Keratinocyte (primary cell): Measurements from ENCODE around the gene ZNRF4. TPM values are rescaled to one million over a fixed set of nuclear protein-coding genes. Genes with fewer than 3 reads are reported as not detected.

Experiments used
- DNase-seq: peaks from one replicate; pipeline ENCODE4 v3.0.0-alpha.2; 2011; ENCODE audit warnings: low read depth, missing footprints, low spot score
- FAIRE-seq: peaks from 2 replicates; lab custom pipeline; 2011; peaks lifted over from hg19 to GRCh38; lab: Jason Lieb, UNC
- H2AFZ ChIP-seq: 2 replicates; pipeline ENCODE4 v1.6.0; 2012; ENCODE audit warnings: low read length, control low read depth, inconsistent platforms; ENCODE audit not compliant: control insufficient read depth
- H3K27ac ChIP-seq: 2 replicates; pipeline ENCODE4 v1.5.1; 2011; ENCODE audit warnings: low read length; ENCODE audit not compliant: control insufficient read depth, insufficient read depth
- H3K27me3 ChIP-seq: 3 replicates; pipeline ENCODE4 v1.6.0; 2011; ENCODE audit warnings: low read length; ENCODE audit not compliant: control insufficient read depth, insufficient read depth; ENCODE audit errors: extremely low read depth
- H3K36me3 ChIP-seq, 2 experiments: 2 replicates in 1 of 2; 3 replicates in 1 of 2; pipeline ENCODE4 v1.5.1; 2011; ENCODE audit warnings: low read length in 2 of 2, mild to moderate bottlenecking in 1 of 2; ENCODE audit not compliant: control insufficient read depth in 2 of 2, insufficient read depth in 2 of 2; ENCODE audit errors: extremely low read depth in 1 of 2
- H3K4me1 ChIP-seq: 3 replicates; pipeline ENCODE4 v1.5.1; 2011; ENCODE audit warnings: low read length; ENCODE audit not compliant: control insufficient read depth, insufficient read depth; ENCODE audit errors: extremely low read depth
- H3K4me2 ChIP-seq: 3 replicates; pipeline ENCODE4 v1.6.0; 2011; ENCODE audit warnings: low read depth, low read length; ENCODE audit not compliant: control insufficient read depth, insufficient read depth; ENCODE audit errors: extremely low read depth
- H3K4me3 ChIP-seq, 3 experiments: fragments of 200-600 bp in 1 of 3; sonication (generic) in 1 of 3; 2 replicates in 2 of 3; 3 replicates in 1 of 3; pipeline ENCODE4 v1.5.1; 2011 to 2016; ENCODE audit warnings: low read length in 3 of 3, mild to moderate bottlenecking in 3 of 3, control low read depth in 2 of 3, inconsistent platforms in 1 of 3, low read depth in 1 of 3, mixed read lengths in 1 of 3, mixed run types in 1 of 3, moderate library complexity in 1 of 3; ENCODE audit not compliant: control insufficient read depth in 2 of 3, insufficient read depth in 2 of 3; ENCODE audit errors: extremely low read depth in 1 of 3
- H3K79me2 ChIP-seq: 2 replicates; pipeline ENCODE4 v1.6.0; 2012; ENCODE audit warnings: low read length; ENCODE audit not compliant: control insufficient read depth, insufficient read depth
- H3K9ac ChIP-seq: 3 replicates; pipeline ENCODE4 v1.6.0; 2011; ENCODE audit warnings: low read length; ENCODE audit not compliant: control insufficient read depth, insufficient read depth; ENCODE audit errors: extremely low read depth
- H3K9me1 ChIP-seq: 3 replicates; pipeline ENCODE4 v1.6.0; 2011; ENCODE audit warnings: low read length; ENCODE audit not compliant: control insufficient read depth, insufficient read depth; ENCODE audit errors: extremely low read depth
- H3K9me3 ChIP-seq: 2 replicates; pipeline ENCODE4 v1.5.1; 2012; ENCODE audit warnings: low read depth, low read length; ENCODE audit not compliant: control insufficient read depth
- H4K20me1 ChIP-seq: 3 replicates; pipeline ENCODE4 v1.6.0; 2011; ENCODE audit warnings: low read length; ENCODE audit not compliant: control insufficient read depth, insufficient read depth; ENCODE audit errors: extremely low read depth
- CTCF ChIP-seq, 3 experiments: IDR thresholded peaks in 1 of 3; conservative IDR thresholded peaks in 1 of 3; optimal IDR thresholded peaks in 1 of 3; 2 replicates in 2 of 3; 3 replicates in 1 of 3; pipeline versions ENCODE3 to v1.5.1; 2011; ENCODE audit warnings: low read length in 3 of 3, mild to moderate bottlenecking in 3 of 3, moderate library complexity in 2 of 3, control low read depth in 1 of 3, inconsistent platforms in 1 of 3; ENCODE audit not compliant: insufficient read depth in 2 of 3; ENCODE audit errors: extremely low read depth in 1 of 3
- EZH2 ChIP-seq: IDR thresholded peaks from one replicate; pipeline ENCODE4 v1.6.1; 2012; ENCODE audit warnings: inconsistent platforms, mild to moderate bottlenecking, low read length, moderate library complexity
- dilution Hi-C: fragments of 300-500 bp; cut with MboI; formaldehyde crosslinking; loops from one replicate; pipeline ENCODE4 v1.7.0; 2020; ENCODE audit warnings: low sequenced_read_pairs; ENCODE audit not compliant: extremely low pct_ligation_motif_present
- polyA plus RNA-seq, 5 experiments: library from polyadenylated mRNA; depleted of rRNA in 3 of 5; stranded (reverse) in 3 of 5; stranded (forward) in 1 of 5; unstranded in 1 of 5; fragments of >200 nt; gene quantifications; 1 replicate in 1 of 5; 2 replicates in 3 of 5; 3 replicates in 1 of 5; pipeline versions ENCODE4 v1.2.1 to v1.2.3, GENCODE V29; 2011 to 2012; ENCODE audit warnings: missing spikeins in 2 of 5, low read depth in 1 of 5, low replicate concordance in 1 of 5

ZNRF4 gene
- polyA plus RNA-seq, 1 donor (not counting 4 experiments of a cell fraction or from before 2014, with no cell fraction given), result not detected

GRCh38 chr19:5470264-5470671, 15.1 kb downstream of the ZNRF4 start:
- Histone ChIP-seq H3K9ac (no peak overlapping the region), H3K36me3 (no peaks in the 10 kb centered on the region), H4K20me1 (peaks cover 2% of the 10 kb centered on the region), H3K4me3 (no peak overlapping the region), H3K79me2 (no peaks in the 10 kb centered on the region), H2AFZ (no peak overlapping the region), H3K4me1 (peaks cover 34% of the 10 kb centered on the region), H3K4me2 (peak overlapping the region; percentile 52), H3K9me3 (no peaks in the 10 kb centered on the region), H3K9me1 (no peaks in the 10 kb centered on the region), H3K27ac (no peak overlapping the region), H3K27me3 (peaks cover 6% of the 10 kb centered on the region)
- dilution Hi-C loops, result no loop called here
- peak; percentile 90 for FAIRE-seq
- DNase-seq, result peak; percentile 58
- TF ChIP-seq EZH2, result no peak
- no peak for TF ChIP-seq CTCF (optimal IDR thresholded peaks at IDR 0.05 in 1 of 3, IDR thresholded peaks at IDR 0.05 in 1 of 3, conservative IDR thresholded peaks at IDR 0.05 in 1 of 3; ENCODE audit: extremely low read depth in 1 of 3, insufficient read depth in 2 of 3, low read length in 3 of 3)

GRCh38 chr19:5472286-5472685, 17.1 kb downstream of the ZNRF4 start:
- H3K9ac ChIP-seq, result no peak overlapping the region
- dilution Hi-C loops, result no loop called here
- no peaks in the 10 kb centered on the region for H3K36me3 ChIP-seq
- no peak overlapping the region for H2AFZ ChIP-seq
- peak overlapping the region; percentile 25 for H3K4me2 ChIP-seq
- no peaks in the 10 kb centered on the region for H3K79me2 ChIP-seq
- H4K20me1 ChIP-seq, result peaks cover 2% of the 10 kb centered on the region
- peaks cover 27% of the 10 kb centered on the region for H3K4me1 ChIP-seq
- H3K9me1 ChIP-seq, result no peaks in the 10 kb centered on the region
- FAIRE-seq (no peak), DNase-seq (peak; percentile 35)
- no peaks in the 10 kb centered on the region for H3K9me3 ChIP-seq
- TF ChIP-seq CTCF (optimal IDR thresholded peaks at IDR 0.05 in 1 of 3, IDR thresholded peaks at IDR 0.05 in 1 of 3, conservative IDR thresholded peaks at IDR 0.05 in 1 of 3; ENCODE audit: extremely low read depth in 1 of 3, insufficient read depth in 2 of 3, low read length in 3 of 3), result no peak
- TF ChIP-seq EZH2, result no peak
- peak overlapping the region; percentile 6 for H3K27ac ChIP-seq
- H3K4me3 ChIP-seq, result no peak overlapping the region
- peaks cover 7% of the 10 kb centered on the region for H3K27me3 ChIP-seq
